ENCODE data around the gene ARHGEF2.
A peak's percentile ranks its signal among the peaks of the same experiment; 100 is the strongest.

Gene ARHGEF2

GRCh38 chr1:155978325-155978972, at the start of gene ARHGEF2:
TSS of gene ARHGEF2 (minus strand) at chr1:155978547. CDS start at chr1:155978427, 120 bp downstream.
- DNase-seq, result peak; percentile 47

GRCh38 chr1:156026588-156026987, 48.2 kb upstream of the ARHGEF2 start:
- no peak for DNase-seq

- DNase-seq, result peak; percentile 46
Observed at GRCh38 chr1:156025876-156026275, 47.5 kb upstream of the ARHGEF2 start.

- DNase-seq, result no peak
Observed at GRCh38 chr1:156024801-156025200, 46.5 kb upstream of the ARHGEF2 start.

- no peak for DNase-seq
Observed at GRCh38 chr1:156021954-156022353, 43.6 kb upstream of the ARHGEF2 start.

- no peak for DNase-seq
Observed at GRCh38 chr1:156021093-156021428, 42.7 kb upstream of the ARHGEF2 start.

GRCh38 chr1:156020293-156021092, 42.1 kb upstream of the ARHGEF2 start, which contains the start of gene SSR2:
TSS of gene SSR2 (minus strand) at chr1:156020951. CDS start at chr1:156020167, 784 bp downstream.
- peak; percentile 95 for DNase-seq

GRCh38 chr1:156019946-156020292, 41.6 kb upstream of the ARHGEF2 start:
- DNase-seq, result no peak

- DNase-seq, result no peak
Observed at GRCh38 chr1:156014829-156015228, 36.5 kb upstream of the ARHGEF2 start.

GRCh38 chr1:156012051-156012817, 33.9 kb upstream of the ARHGEF2 start:
- DNase-seq, result no peak

- DNase-seq, result no peak
Observed at GRCh38 chr1:156009404-156009803, 31.1 kb upstream of the ARHGEF2 start.

GRCh38 chr1:156006666-156007376, 28.5 kb upstream of the ARHGEF2 start:
- no peak for DNase-seq

- DNase-seq, result no peak
Observed at GRCh38 chr1:156004843-156005584, 26.7 kb upstream of the ARHGEF2 start.

- DNase-seq, result no peak
Observed at GRCh38 chr1:156003923-156004188, 25.5 kb upstream of the ARHGEF2 start.

- DNase-seq, result no peak
Observed at GRCh38 chr1:156002188-156002911, 24.0 kb upstream of the ARHGEF2 start.

GRCh38 chr1:156001662-156002171, 23.4 kb upstream of the ARHGEF2 start:
- DNase-seq, result no peak

- DNase-seq, result no peak
Observed at GRCh38 chr1:156001021-156001661, 22.8 kb upstream of the ARHGEF2 start.

- no peak for DNase-seq
Observed at GRCh38 chr1:155999964-156000363, 21.6 kb upstream of the ARHGEF2 start.

- no peak for DNase-seq
Observed at GRCh38 chr1:155996166-155996565, 17.8 kb upstream of the ARHGEF2 start.

GRCh38 chr1:155993595-155993994, 15.2 kb upstream of the ARHGEF2 start:
- DNase-seq, result no peak

Data from NCI-H774 (cell line).